ACC112 (cell line): ENCODE results near the gene KLC4.
A peak's percentile ranks its signal among the peaks of the same experiment; 100 is the strongest.
"Not testable (repeated sequence)": the region's sequence is repeated elsewhere in the genome, so short reads cannot be mapped to it uniquely, and the experiment has no call there.

ENCODE experiments used
- H2AFZ ChIP-seq: fragments of 200-600 bp; sonication (generic); one replicate; pipeline ENCODE4 v1.6.0; 2017; ENCODE audit warnings: antibody characterized with exemption, low read length; ENCODE audit not compliant: unreplicated experiment
- H3K27ac ChIP-seq: fragments of 200-600 bp; sonication (generic); 2 replicates; pipeline ENCODE4 v1.5.1; 2014; ENCODE audit warnings: low read depth, mild to moderate bottlenecking, antibody characterized with exemption, low read length, moderate library complexity
- H3K27me3 ChIP-seq: fragments of 200-600 bp; sonication (generic); 2 replicates; pipeline ENCODE4 v1.6.1; 2014; ENCODE audit warnings: mild to moderate bottlenecking, antibody characterized with exemption, low read length, moderate library complexity, mixed read lengths; ENCODE audit not compliant: insufficient read depth
- H3K36me3 ChIP-seq: fragments of 200-600 bp; sonication (generic); 2 replicates; pipeline ENCODE4 v1.6.1; 2016; ENCODE audit warnings: mild to moderate bottlenecking, antibody characterized with exemption, low read length, moderate library complexity, mixed read lengths; ENCODE audit not compliant: insufficient read depth
- H3K4me1 ChIP-seq: fragments of 200-600 bp; sonication (generic); one replicate; pipeline ENCODE4 v1.6.1; 2016; ENCODE audit warnings: low read length, mixed read lengths; ENCODE audit not compliant: insufficient read depth, unreplicated experiment, control insufficient read depth
- H3K4me3 ChIP-seq: fragments of 200-600 bp; sonication (generic); 2 replicates; pipeline ENCODE4 v1.5.1; 2014; ENCODE audit warnings: mild to moderate bottlenecking, low read depth, low read length
- H3K79me2 ChIP-seq: fragments of 200-600 bp; sonication (generic); one replicate; pipeline ENCODE4 v1.6.0; 2016; ENCODE audit warnings: low read length; ENCODE audit not compliant: control insufficient read depth, unreplicated experiment, insufficient read depth

KLC4 gene

DNA sequence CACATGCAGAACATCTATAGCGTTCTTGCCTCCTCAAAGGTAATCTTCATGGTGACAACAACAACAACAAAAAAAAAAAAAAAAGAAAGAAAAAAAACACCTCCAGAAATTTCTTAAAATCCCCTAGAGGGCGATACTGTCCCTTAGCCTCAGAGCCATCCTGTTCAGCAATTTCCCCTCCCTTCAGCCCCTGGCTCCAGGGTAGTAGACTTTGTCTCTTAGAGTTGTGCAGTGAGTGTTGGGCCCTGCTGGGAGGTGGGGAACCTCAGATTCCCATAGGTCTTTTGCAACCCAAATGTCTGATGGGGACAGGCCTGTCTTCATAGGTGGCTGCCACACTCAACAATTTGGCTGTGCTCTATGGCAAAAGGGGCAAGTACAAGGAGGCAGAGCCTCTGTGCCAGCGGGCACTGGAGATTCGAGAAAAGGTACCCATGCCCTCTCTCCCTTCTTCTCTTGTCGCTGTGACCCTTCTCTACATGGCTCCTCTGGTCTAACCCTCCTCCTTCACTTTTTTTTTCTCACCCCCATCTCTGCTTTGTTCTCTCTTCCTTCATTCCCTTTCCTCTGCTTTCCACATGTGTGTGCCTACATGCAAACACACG, 10.7 kb downstream of the KLC4 start:
- no peaks in the 10 kb centered on the region for H3K27me3 ChIP-seq
- H3K36me3 ChIP-seq: no peaks in the 10 kb centered on the region
- H3K79me2 ChIP-seq: no peaks in the 10 kb centered on the region
- H3K4me1 ChIP-seq: peaks cover 1% of the 10 kb centered on the region
- H3K27ac ChIP-seq: no peak overlapping the region
- H2AFZ ChIP-seq: no peak overlapping the region
- no peak overlapping the region for H3K4me3 ChIP-seq

DNA sequence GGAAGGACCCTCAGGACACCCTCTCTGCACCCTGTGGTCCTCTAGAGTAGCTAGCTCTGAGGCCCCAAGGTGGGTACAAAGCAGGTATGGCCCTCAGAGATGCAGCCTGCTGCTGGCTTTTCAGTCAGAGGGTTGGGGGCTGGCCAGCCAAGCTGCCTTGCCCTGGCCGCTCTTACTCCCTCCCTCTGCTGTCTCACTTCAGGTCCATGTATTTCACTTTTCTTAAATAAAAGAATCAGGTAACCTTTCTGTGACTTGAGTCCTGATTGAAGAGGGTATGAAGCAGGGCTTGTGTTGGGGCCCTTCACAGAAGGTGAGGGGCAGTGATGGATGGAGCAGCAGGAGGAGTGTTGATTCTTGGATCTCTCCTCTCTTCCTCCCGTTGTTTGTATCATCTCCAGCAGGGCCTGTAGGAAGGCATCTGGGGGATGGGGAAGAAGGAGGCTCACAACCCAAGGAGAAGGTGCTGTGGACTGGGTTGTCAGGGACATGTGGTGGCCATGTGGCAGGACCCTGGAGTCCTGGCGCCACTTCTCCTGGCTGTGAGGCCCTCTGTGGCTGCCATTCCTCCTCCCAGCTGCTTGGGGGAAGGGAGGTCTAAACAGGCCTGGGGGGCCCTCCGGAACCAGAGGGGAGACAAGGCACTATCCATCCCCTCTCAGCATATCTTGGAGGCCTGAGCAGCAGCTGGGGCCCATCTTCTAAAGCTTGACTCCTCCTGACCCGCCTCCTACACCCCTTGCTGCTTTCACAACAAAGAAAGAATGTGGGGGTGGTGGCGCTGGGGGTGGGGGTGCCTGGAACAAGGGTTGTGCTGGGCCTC, 15.6 kb downstream of the KLC4 start:
- Histone ChIP-seq H2AFZ (no peak overlapping the region), H3K36me3 (no peaks in the 10 kb centered on the region), H3K4me1 (peaks cover 17% of the 10 kb centered on the region), H3K27ac (no peak overlapping the region), H3K79me2 (peaks cover 23% of the 10 kb centered on the region), H3K4me3 (peak overlapping the region; percentile 99), H3K27me3 (no peaks in the 10 kb centered on the region)

- Histone ChIP-seq H3K4me1 (peaks cover 17% of the 10 kb centered on the region), H3K4me3 (peak within 1 kb of the TSS; percentile 99), H3K27ac (no peak within 1 kb of the TSS), H2AFZ (peak within 1 kb of the TSS; percentile 88), H3K27me3 (no peaks in the 10 kb centered on the region), H3K36me3 (no peaks in the 10 kb centered on the region), H3K79me2 (peaks cover 23% of the 10 kb centered on the region)
These were observed 16.4 kb downstream of the KLC4 start, which contains the start of gene PTK7 for GRCh38 chr6:43075670-43076463. PTK7 (plus strand) TSS chr6:43076314; CDS start chr6:43076489, 175 bp downstream.

DNA sequence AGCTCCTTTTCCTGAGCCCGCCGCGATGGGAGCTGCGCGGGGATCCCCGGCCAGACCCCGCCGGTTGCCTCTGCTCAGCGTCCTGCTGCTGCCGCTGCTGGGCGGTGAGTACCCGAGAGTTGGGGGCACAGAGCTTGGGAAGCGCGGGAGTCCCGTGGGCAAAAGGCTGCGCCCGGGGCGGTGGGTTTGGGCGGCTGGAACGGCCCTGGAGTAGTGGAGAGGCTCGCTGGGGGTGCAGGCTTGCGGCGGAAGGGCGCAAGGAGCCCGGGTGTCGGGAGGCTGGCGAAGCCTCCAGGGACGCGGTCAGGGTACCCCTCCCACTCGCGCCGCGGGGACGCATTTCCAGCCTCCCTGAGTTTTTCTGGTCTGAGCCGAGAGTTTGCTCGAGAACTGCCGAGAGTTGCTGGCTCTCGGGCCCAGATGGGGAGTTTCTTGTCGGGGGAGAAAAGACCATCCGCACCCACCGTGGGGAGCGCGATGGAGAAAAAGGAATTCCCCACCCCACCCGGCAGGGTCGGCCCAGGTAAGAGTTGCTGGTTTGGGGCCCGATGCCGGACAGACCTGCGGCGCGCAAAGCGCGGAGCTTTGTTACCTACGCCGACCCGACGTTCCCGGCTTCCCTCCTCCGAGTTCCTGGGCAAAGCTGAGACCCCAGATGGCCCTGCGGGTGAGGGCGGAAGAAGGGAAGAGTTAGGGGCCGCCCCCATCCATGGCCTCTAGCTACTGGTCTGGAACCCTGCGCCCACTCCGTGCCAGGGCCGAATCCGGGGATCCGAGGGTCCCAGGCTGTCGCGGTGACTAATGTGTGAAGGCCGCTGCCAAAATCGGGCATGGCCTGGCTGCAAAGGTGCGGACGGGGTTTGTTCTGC, 17.3 kb downstream of the KLC4 start:
- Histone ChIP-seq H3K36me3 (no peaks in the 10 kb centered on the region), H3K27ac (no peak overlapping the region), H3K79me2 (peaks cover 25% of the 10 kb centered on the region), H3K27me3 (no peaks in the 10 kb centered on the region), H2AFZ (peak overlapping the region; percentile 88), H3K4me3 (peak overlapping the region; percentile 99), H3K4me1 (peaks cover 18% of the 10 kb centered on the region)

DNA sequence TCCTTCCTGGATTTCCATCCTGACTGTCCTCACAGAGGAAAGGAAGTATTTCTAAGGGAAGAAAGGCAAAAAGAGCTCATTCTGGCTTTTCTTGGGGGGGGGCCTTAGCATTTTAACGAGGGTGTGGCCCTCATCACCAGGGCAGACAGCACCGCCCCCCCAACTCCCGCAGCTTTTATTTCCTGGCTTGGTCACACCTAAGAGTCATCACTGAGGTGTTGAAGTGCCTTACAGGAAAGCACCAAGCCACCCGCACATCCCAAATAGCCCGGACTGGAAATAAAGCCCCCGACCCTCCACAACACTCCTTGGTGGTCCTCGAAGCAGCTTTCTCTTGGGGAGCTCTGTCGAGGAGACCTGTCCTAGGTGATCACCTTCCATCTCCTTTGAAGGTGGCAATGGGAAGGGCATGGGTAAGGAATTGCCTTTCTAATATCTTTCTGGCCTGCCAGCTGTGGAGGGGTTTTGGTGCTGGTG, 17.9 kb downstream of the KLC4 start:
- H3K27me3 ChIP-seq: no peaks in the 10 kb centered on the region

GRCh38 chr6:43077981-43078511, 18.6 kb downstream of the KLC4 start:
- Histone ChIP-seq H3K4me1 (peaks cover 21% of the 10 kb centered on the region), H3K79me2 (peaks cover 34% of the 10 kb centered on the region), H3K27me3 (no peaks in the 10 kb centered on the region), H3K27ac (no peak overlapping the region), H3K36me3 (no peaks in the 10 kb centered on the region), H2AFZ (no peak overlapping the region), H3K4me3 (peak overlapping the region; percentile 99)

More for the DNA sequence above, 17.9 kb downstream of the KLC4 start:
- Histone ChIP-seq H3K4me3 (peak overlapping the region; percentile 99), H3K4me1 (peaks cover 21% of the 10 kb centered on the region), H3K27ac (no peak overlapping the region), H3K36me3 (no peaks in the 10 kb centered on the region), H2AFZ (peak overlapping the region; percentile 88), H3K79me2 (peaks cover 28% of the 10 kb centered on the region)

DNA sequence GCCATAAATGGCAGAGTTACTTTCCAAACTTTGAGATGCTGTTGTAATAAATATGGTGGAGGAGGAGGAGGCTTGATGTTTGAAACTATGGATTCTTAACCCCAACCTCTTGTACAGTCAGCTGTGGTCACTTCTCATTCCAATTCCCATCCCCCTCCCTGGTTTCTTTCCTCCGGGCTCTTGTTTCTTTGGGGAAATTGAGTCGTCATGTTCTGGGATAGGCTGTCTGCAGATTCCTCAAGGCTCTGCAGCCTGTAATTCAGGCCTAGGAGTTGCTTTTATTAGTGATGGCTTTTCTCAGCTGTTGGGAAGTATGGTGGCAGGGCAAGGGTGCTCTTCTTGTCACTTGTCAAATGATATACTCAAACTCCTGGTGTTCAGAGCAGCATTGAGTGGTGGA, 19.3 kb downstream of the KLC4 start:
- H3K27ac ChIP-seq: no peak overlapping the region
- no peaks in the 10 kb centered on the region for H3K27me3 ChIP-seq
- peaks cover 21% of the 10 kb centered on the region for H3K4me1 ChIP-seq
- no peak overlapping the region for H3K4me3 ChIP-seq
- H3K36me3 ChIP-seq: no peaks in the 10 kb centered on the region
- H2AFZ ChIP-seq: no peak overlapping the region
- peaks cover 40% of the 10 kb centered on the region for H3K79me2 ChIP-seq

DNA sequence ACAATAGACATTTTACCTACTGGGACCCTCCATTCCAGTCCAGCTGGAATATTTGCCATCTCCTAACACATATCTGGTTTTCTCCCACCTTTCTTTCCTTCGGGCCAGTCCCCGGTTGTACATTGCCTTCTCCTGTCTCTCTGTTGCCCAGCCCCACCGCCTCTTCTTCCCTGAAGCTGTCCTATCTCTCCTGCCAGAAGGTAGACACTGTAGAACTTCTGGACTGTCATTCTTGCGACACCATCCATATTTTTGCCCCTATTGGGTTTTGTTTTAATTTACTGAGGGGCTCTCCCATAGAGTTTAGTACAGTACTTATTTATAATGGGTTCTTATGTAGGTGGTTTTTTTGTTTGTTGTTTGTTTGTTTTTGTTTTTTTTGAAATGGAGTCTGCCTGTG, 21.6 kb downstream of the KLC4 start:
- Histone ChIP-seq H3K4me1 (peaks cover 14% of the 10 kb centered on the region), H3K79me2 (peaks cover 46% of the 10 kb centered on the region), H3K4me3 (no peak overlapping the region), H3K36me3 (no peaks in the 10 kb centered on the region), H3K27me3 (no peaks in the 10 kb centered on the region), H2AFZ (no peak overlapping the region), H3K27ac (no peak overlapping the region)

- peaks cover 43% of the 10 kb centered on the region for H3K79me2 ChIP-seq
- H3K4me1 ChIP-seq: peaks cover 16% of the 10 kb centered on the region
- not testable (repeated sequence) for H3K36me3 ChIP-seq
These were observed 22.5 kb downstream of the KLC4 start for GRCh38 chr6:43081922-43082321.

More at GRCh38 chr6:43081922-43082321, 22.5 kb downstream of the KLC4 start:
- not testable (repeated sequence) for H3K4me3 ChIP-seq, H2AFZ ChIP-seq, H3K27me3 ChIP-seq, H3K27ac ChIP-seq
